ENCODE results near the gene MTG2.

Gene MTG2

DNA sequence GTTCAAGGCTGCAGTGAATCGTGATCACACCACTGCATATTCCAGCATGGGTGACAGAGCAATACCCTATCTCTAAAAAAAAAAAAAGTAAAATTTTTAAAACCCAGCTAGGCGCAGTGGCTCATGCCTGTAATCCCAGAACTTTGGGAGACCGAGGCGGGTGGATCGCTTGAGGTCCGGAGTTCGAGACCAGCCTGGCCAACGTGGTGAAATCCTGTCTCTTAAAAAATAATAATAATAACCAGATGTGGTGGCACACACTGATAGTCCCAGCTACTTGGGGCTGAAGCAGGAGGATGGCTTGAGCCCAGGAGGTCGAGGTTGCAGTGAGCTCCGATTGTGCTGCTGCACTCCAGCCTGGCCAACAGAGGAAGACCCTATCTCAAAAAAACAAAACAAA lies 13.5 kb downstream of the MTG2 start:
- in situ Hi-C loops (cut with MboI; ENCODE audit: low pct_unique_long_range_greater_than_20kb, low sequenced_read_pairs, unreplicated experiment): no loop called here
- DNase-seq (ENCODE audit: low spot score): no peak
- TF ChIP-seq, protein P1, sequence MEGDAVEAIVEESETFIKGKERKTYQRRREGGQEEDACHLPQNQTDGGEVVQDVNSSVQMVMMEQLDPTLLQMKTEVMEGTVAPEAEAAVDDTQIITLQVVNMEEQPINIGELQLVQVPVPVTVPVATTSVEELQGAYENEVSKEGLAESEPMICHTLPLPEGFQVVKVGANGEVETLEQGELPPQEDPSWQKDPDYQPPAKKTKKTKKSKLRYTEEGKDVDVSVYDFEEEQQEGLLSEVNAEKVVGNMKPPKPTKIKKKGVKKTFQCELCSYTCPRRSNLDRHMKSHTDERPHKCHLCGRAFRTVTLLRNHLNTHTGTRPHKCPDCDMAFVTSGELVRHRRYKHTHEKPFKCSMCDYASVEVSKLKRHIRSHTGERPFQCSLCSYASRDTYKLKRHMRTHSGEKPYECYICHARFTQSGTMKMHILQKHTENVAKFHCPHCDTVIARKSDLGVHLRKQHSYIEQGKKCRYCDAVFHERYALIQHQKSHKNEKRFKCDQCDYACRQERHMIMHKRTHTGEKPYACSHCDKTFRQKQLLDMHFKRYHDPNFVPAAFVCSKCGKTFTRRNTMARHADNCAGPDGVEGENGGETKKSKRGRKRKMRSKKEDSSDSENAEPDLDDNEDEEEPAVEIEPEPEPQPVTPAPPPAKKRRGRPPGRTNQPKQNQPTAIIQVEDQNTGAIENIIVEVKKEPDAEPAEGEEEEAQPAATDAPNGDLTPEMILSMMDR (IDR thresholded peaks at IDR 0.05; ENCODE audit: extremely low read depth, insufficient read depth, missing control alignments): no peak

DNA sequence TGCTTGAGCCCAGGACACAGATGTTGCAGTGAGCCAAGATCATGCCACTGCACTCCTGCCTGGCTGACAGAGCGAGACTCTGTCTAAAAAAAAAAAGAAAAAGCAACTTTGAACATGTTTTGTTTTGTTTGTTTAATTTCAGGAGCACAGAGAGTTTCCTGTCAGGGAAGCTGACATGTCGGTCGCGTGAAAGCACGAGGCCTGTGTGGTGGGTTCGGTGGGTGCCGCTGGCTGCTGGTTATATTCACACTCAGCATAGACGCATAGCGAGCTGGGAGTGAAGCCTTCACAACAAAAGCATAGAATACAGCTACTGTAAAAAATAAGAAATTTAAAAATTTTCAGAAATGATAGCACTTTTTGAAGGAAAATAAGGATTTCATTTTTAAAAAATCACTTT lies 14.5 kb downstream of the MTG2 start:
- in situ Hi-C loops (cut with MboI; ENCODE audit: low pct_unique_long_range_greater_than_20kb, low sequenced_read_pairs, unreplicated experiment): no loop called here
- TF ChIP-seq, protein P1 (IDR thresholded peaks at IDR 0.05; ENCODE audit: extremely low read depth, insufficient read depth, missing control alignments): no peak
- DNase-seq (ENCODE audit: low spot score): no peak

DNA sequence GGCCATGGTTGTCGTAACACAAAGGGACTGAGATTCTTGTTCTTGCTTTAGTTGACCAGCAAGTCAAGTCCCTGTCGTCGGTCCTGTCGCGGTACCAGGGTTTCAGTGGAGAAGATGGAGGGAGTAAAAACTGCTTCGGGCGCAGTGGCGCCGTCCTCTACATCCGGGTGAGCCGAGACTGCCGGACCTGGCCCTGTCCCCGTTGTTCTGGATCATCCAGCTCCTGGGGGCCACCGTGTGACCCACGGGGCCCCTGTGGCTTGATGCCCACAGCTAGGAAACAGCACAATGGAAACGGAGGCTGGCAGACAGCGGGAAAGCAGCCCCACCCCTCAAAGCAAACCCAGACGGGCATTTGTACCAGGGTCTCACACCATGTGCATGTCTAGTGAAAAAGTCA lies 15.0 kb downstream of the MTG2 start:
- in situ Hi-C loops (cut with MboI; ENCODE audit: low pct_unique_long_range_greater_than_20kb, low sequenced_read_pairs, unreplicated experiment): no loop called here
- no peak for DNase-seq (ENCODE audit: low spot score)
- TF ChIP-seq, protein P1 (IDR thresholded peaks at IDR 0.05; ENCODE audit: extremely low read depth, insufficient read depth, missing control alignments): no peak

DNA sequence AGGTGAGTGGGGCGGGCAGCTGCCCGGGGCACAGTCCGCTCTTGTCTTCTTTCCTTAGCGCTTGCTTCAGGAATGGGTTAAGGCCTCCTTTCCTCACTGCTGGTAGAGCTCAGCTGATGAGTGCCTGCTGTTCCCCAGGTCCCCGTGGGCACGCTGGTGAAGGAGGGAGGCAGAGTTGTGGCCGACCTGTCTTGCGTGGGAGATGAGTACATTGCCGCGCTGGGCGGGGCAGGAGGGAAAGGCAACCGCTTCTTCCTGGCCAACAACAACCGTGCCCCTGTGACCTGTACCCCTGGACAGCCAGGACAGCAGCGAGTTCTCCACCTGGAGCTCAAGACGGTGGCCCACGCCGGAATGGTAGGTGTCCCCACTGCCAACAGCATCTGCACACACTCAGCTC lies 15.7 kb downstream of the MTG2 start:
- in situ Hi-C loops (cut with MboI; ENCODE audit: low pct_unique_long_range_greater_than_20kb, low sequenced_read_pairs, unreplicated experiment): no loop called here
- TF ChIP-seq, protein P1 (IDR thresholded peaks at IDR 0.05; ENCODE audit: extremely low read depth, insufficient read depth, missing control alignments): no peak
- DNase-seq (ENCODE audit: low spot score): no peak

DNA sequence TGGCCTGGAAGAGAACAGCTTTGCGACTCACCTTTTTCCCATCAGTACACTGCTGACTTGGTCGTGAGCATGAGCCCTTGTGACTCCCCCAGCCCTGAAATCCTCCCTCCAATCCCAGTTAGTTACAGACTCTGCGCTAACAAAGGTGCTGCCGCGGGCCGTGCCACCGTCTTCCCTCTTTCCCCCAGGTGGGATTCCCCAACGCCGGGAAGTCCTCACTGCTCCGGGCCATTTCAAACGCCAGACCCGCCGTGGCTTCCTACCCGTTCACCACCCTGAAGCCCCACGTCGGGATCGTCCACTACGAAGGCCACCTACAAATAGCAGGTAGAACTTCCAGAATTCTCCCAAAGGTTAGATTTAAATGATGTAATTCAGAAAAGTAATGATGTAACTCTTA lies 16.1 kb downstream of the MTG2 start:
- DNase-seq (ENCODE audit: low spot score): no peak
- in situ Hi-C loops (cut with MboI; ENCODE audit: low pct_unique_long_range_greater_than_20kb, low sequenced_read_pairs, unreplicated experiment): no loop called here
- TF ChIP-seq, protein P1 (IDR thresholded peaks at IDR 0.05; ENCODE audit: extremely low read depth, insufficient read depth, missing control alignments): no peak

DNA sequence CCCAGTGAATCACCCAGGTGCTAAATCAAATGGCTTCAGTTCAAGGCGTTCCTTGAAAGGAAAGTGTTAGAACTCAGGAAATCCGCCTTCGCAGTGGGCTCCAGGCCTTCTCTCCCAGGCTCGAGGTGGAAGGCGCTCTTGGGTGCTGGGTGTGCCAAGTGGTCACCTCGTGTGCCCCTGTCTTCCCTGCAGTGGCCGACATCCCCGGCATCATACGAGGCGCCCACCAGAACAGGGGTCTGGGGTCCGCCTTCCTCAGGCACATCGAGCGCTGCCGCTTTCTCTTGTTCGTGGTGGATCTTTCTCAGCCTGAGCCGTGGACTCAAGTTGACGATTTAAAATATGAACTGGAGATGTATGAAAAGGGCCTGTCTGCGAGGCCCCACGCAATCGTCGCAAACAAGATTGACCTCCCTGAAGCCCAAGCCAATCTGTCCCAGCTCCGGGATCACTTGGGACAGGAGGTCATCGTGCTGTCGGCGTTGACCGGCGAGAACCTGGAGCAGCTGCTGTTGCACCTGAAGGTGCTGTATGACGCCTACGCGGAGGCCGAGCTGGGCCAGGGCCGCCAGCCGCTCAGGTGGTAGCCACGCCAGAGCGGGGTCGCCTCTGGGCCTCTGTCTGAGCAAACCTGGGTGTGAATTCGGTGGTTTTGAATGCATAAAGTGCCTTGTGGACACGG lies 17.8 kb downstream of the MTG2 start:
- DNase-seq (ENCODE audit: low spot score): no peak
- in situ Hi-C loops (cut with MboI; ENCODE audit: low pct_unique_long_range_greater_than_20kb, low sequenced_read_pairs, unreplicated experiment): no loop called here
- TF ChIP-seq, protein P1 (IDR thresholded peaks at IDR 0.05; ENCODE audit: extremely low read depth, insufficient read depth, missing control alignments): no peak

All from GM13977 (cell line).